K562 (cell line): ENCODE results near the gene ADM2. TPM values are rescaled to one million over a fixed set of nuclear protein-coding genes. Genes with fewer than 3 reads are reported as not detected.

Experiments used
- CLOCK ChIP-seq: fragments of 250-450 bp; sonication (Bioruptor Pico); IDR thresholded peaks from 2 replicates; pipeline ENCODE4 v1.4.0; 2020; ENCODE audit warnings: mild to moderate bottlenecking, moderate library complexity, borderline replicate concordance
- CTCF ChIP-seq, 3 experiments: IDR thresholded peaks in 2 of 3; conservative IDR thresholded peaks in 1 of 3; 2 replicates each; pipeline ENCODE4 v1.5.1; 2011 to 2012; ENCODE audit warnings: low read length in 3 of 3, mild to moderate bottlenecking in 3 of 3, control low read depth in 2 of 3, improper control_type of control experiment in 1 of 3, inconsistent platforms in 1 of 3, low read depth in 1 of 3, mixed read lengths in 1 of 3, moderate library complexity in 1 of 3; ENCODE audit not compliant: insufficient read depth in 2 of 3
- HNRNPLL ChIP-seq: fragments of 200-400 bp; formaldehyde crosslinking; IDR thresholded peaks from 2 replicates; pipeline ENCODE4 v1.6.1; 2017; ENCODE audit warnings: low read length, low read depth, mild to moderate bottlenecking; ENCODE audit not compliant: poor library complexity, severe bottlenecking
- POLR2B ChIP-seq: fragments of 450-650 bp; IDR thresholded peaks from 2 replicates; pipeline ENCODE4 v1.6.1; 2018; ENCODE audit warnings: low read depth; ENCODE audit not compliant: partially characterized antibody
- SMC3 ChIP-seq: conservative IDR thresholded peaks from 2 replicates; pipeline ENCODE4 v1.6.1; 2011; ENCODE audit warnings: low read depth, low read length, improper control_type of control experiment; ENCODE audit not compliant: insufficient read depth
- TCFL5 ChIP-seq: fragments of 250-450 bp; sonication (Bioruptor Pico); conservative IDR thresholded peaks from 2 replicates; pipeline ENCODE4 v1.6.1; 2021; ENCODE audit warnings: mild to moderate bottlenecking, moderate library complexity, matching md5 sums
- polyA plus RNA-seq, 8 experiments: library from polyadenylated mRNA; depleted of rRNA in 4 of 8; stranded (reverse) in 5 of 8; unstranded in 3 of 8; fragments of >200 nt; fragmentation: Nextera tagmentation in 2 of 8; fragmentation: Illumina TruSeq in 1 of 8; extraction: Ambion mirVana in 2 of 8; extraction: Trizol in 1 of 8; gene quantifications; 2 replicates each; pipeline versions ENCODE4 v1.2.1 to v1.2.3, GENCODE V29; 2011 to 2014; ENCODE audit warnings: inconsistent platforms in 1 of 8, missing spikeins in 1 of 8
- total RNA-seq, 7 experiments: library from RNA; depleted of rRNA in 6 of 7; stranded (reverse); fragments of >200 nt in 6 of 7; fragmentation: Illumina TruSeq in 2 of 7; extraction: Trizol in 2 of 7; gene quantifications; 2 replicates each; pipeline versions ENCODE4 v1.2.1 to v1.2.3, GENCODE V29; 2011 to 2021; ENCODE audit warnings: low replicate concordance in 1 of 7
- TF ChIP-seq, protein P1 (sequence below): fragments of 450-650 bp; IDR thresholded peaks from 2 replicates; pipeline ENCODE4 v1.6.1; 2016; ENCODE audit warnings: mild to moderate bottlenecking, moderate library complexity

ADM2 gene
- total and polyA plus RNA-seq, 9 of the 15 experiments (the other 6 are each of a cell fraction or from before 2014, with no cell fraction given): 0.11 to 5.1 (median 0.38) TPM

DNA sequence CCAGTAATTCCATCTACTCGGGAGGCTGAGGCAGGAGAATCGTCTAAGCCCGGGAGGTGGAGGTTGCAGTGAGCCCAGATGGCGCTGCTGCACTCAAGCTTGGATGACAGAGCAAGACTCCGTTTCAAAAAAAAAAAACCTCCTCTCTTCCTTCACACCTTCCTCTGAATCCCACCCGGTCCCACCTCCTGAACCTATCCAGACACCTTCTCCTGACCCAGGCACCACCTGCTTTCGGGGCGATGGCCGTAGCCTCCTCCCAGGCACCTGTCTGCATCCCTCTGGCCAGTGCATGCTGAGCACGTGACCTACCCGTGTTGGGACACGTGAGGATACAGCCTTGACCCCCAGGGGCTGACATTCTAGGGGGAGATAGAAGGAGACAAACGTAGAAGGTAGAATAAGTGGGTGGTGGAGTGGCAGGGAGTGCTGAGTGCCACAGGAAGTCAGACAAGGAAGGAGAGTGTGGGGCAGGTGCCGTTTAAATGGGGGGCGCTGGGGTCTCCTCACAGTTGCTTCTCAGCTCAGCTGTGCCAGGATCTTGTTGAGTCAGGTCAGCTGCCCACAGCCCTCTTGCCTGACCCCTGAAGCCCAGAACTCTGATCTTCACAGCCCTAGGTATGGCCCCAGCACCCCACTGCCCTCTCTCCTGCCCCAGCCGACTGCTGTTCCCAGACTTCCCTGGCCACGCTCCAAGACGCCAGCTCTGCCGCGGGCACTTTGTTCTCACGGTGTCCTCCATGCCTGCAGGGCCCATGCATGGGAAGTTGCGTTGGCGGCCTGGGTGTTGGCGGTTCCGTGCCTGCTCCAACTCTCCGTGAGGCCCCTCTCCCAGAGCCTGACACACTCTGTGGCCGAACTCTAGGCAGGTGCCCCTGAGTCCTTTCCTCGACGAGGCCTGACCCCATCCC, 4.1 kb downstream of the ADM2 start (continued):
- TF ChIP-seq, protein P1, sequence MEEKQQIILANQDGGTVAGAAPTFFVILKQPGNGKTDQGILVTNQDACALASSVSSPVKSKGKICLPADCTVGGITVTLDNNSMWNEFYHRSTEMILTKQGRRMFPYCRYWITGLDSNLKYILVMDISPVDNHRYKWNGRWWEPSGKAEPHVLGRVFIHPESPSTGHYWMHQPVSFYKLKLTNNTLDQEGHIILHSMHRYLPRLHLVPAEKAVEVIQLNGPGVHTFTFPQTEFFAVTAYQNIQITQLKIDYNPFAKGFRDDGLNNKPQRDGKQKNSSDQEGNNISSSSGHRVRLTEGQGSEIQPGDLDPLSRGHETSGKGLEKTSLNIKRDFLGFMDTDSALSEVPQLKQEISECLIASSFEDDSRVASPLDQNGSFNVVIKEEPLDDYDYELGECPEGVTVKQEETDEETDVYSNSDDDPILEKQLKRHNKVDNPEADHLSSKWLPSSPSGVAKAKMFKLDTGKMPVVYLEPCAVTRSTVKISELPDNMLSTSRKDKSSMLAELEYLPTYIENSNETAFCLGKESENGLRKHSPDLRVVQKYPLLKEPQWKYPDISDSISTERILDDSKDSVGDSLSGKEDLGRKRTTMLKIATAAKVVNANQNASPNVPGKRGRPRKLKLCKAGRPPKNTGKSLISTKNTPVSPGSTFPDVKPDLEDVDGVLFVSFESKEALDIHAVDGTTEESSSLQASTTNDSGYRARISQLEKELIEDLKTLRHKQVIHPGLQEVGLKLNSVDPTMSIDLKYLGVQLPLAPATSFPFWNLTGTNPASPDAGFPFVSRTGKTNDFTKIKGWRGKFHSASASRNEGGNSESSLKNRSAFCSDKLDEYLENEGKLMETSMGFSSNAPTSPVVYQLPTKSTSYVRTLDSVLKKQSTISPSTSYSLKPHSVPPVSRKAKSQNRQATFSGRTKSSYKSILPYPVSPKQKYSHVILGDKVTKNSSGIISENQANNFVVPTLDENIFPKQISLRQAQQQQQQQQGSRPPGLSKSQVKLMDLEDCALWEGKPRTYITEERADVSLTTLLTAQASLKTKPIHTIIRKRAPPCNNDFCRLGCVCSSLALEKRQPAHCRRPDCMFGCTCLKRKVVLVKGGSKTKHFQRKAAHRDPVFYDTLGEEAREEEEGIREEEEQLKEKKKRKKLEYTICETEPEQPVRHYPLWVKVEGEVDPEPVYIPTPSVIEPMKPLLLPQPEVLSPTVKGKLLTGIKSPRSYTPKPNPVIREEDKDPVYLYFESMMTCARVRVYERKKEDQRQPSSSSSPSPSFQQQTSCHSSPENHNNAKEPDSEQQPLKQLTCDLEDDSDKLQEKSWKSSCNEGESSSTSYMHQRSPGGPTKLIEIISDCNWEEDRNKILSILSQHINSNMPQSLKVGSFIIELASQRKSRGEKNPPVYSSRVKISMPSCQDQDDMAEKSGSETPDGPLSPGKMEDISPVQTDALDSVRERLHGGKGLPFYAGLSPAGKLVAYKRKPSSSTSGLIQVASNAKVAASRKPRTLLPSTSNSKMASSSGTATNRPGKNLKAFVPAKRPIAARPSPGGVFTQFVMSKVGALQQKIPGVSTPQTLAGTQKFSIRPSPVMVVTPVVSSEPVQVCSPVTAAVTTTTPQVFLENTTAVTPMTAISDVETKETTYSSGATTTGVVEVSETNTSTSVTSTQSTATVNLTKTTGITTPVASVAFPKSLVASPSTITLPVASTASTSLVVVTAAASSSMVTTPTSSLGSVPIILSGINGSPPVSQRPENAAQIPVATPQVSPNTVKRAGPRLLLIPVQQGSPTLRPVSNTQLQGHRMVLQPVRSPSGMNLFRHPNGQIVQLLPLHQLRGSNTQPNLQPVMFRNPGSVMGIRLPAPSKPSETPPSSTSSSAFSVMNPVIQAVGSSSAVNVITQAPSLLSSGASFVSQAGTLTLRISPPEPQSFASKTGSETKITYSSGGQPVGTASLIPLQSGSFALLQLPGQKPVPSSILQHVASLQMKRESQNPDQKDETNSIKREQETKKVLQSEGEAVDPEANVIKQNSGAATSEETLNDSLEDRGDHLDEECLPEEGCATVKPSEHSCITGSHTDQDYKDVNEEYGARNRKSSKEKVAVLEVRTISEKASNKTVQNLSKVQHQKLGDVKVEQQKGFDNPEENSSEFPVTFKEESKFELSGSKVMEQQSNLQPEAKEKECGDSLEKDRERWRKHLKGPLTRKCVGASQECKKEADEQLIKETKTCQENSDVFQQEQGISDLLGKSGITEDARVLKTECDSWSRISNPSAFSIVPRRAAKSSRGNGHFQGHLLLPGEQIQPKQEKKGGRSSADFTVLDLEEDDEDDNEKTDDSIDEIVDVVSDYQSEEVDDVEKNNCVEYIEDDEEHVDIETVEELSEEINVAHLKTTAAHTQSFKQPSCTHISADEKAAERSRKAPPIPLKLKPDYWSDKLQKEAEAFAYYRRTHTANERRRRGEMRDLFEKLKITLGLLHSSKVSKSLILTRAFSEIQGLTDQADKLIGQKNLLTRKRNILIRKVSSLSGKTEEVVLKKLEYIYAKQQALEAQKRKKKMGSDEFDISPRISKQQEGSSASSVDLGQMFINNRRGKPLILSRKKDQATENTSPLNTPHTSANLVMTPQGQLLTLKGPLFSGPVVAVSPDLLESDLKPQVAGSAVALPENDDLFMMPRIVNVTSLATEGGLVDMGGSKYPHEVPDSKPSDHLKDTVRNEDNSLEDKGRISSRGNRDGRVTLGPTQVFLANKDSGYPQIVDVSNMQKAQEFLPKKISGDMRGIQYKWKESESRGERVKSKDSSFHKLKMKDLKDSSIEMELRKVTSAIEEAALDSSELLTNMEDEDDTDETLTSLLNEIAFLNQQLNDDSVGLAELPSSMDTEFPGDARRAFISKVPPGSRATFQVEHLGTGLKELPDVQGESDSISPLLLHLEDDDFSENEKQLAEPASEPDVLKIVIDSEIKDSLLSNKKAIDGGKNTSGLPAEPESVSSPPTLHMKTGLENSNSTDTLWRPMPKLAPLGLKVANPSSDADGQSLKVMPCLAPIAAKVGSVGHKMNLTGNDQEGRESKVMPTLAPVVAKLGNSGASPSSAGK: peak; percentile 88
- peak; percentile 28; the same call in 1 of the 2 replicates for TF ChIP-seq CLOCK (CRISPR knock-in tag)
- no peak for TF ChIP-seq SMC3
- TF ChIP-seq TCFL5 (CRISPR knock-in tag): no peak
- no peak for TF ChIP-seq HNRNPLL
- TF ChIP-seq POLR2B: peak; percentile 62
- TF ChIP-seq CTCF (IDR thresholded peaks at IDR 0.05 in 2 of 3, conservative IDR thresholded peaks at IDR 0.05 in 1 of 3; ENCODE audit: insufficient read depth in 2 of 3, low read depth in 1 of 3, low read length in 3 of 3): peak in 2 of 3 experiments; percentile 12 to 18; a peak in 2 of 6 replicates
